H9 (cell line): ENCODE measurements around the gene TSEN15. TPM values are rescaled to one million over a fixed set of nuclear protein-coding genes. Genes with fewer than 3 reads are reported as not detected.

Experiments
- DNase-seq: peaks from one replicate; pipeline ENCODE4 v3.0.0-alpha.2; 2017
- H2AFZ ChIP-seq: one replicate; pipeline ENCODE4 v1.6.1; 2013; ENCODE audit warnings: mild to moderate bottlenecking, low read length, control low read depth, moderate library complexity
- H2AK5ac ChIP-seq: 2 replicates; pipeline ENCODE4 v1.6.1; 2013; ENCODE audit warnings: low read length, control low read depth, mixed read lengths; ENCODE audit not compliant: insufficient read length
- H2BK120ac ChIP-seq: one replicate; pipeline ENCODE4 v1.6.1; 2013; ENCODE audit warnings: low read depth, mild to moderate bottlenecking, low read length, control low read depth, inconsistent platforms; ENCODE audit not compliant: poor library complexity, severe bottlenecking
- H2BK12ac ChIP-seq: 2 replicates; pipeline ENCODE4 v1.6.1; 2013; ENCODE audit warnings: low read length, control low read depth, mixed read lengths, low read depth; ENCODE audit not compliant: insufficient read length
- H2BK15ac ChIP-seq: 2 replicates; pipeline ENCODE4 v1.6.1; 2013; ENCODE audit warnings: low read depth, low read length, control low read depth
- H2BK20ac ChIP-seq: one replicate; pipeline ENCODE4 v1.6.1; 2013; ENCODE audit warnings: low read depth, mild to moderate bottlenecking, low read length, control low read depth, inconsistent platforms; ENCODE audit not compliant: poor library complexity, severe bottlenecking
- H2BK5ac ChIP-seq: 2 replicates; pipeline ENCODE4 v1.6.1; 2013; ENCODE audit warnings: low read length, control low read depth, mixed read lengths; ENCODE audit not compliant: insufficient read length
- H3K14ac ChIP-seq: 2 replicates; pipeline ENCODE4 v1.6.1; 2013; ENCODE audit warnings: low read length, control low read depth; ENCODE audit not compliant: insufficient read depth
- H3K18ac ChIP-seq: 2 replicates; pipeline ENCODE4 v1.6.1; 2013; ENCODE audit warnings: low read depth, mild to moderate bottlenecking, mixed read lengths, low read length, control low read depth; ENCODE audit not compliant: insufficient read length
- H3K23ac ChIP-seq: 2 replicates; pipeline ENCODE4 v1.6.1; 2013; ENCODE audit warnings: low read length, control low read depth, mixed read lengths, low read depth; ENCODE audit not compliant: insufficient read length
- H3K23me2 ChIP-seq: 2 replicates; pipeline ENCODE4 v1.6.1; 2013; ENCODE audit warnings: low read depth, mild to moderate bottlenecking, mixed read lengths, low read length, control low read depth; ENCODE audit not compliant: insufficient read length, poor library complexity, severe bottlenecking
- H3K27ac ChIP-seq: 2 replicates; pipeline ENCODE4 v1.5.1; 2013; ENCODE audit warnings: low read length, control low read depth, mixed read lengths, low read depth; ENCODE audit not compliant: insufficient read length
- H3K27me3 ChIP-seq: 2 replicates; pipeline ENCODE4 v1.6.1; 2013; ENCODE audit warnings: low read length, control low read depth, inconsistent platforms; ENCODE audit not compliant: insufficient read depth
- H3K4ac ChIP-seq: 2 replicates; pipeline ENCODE4 v1.6.1; 2013; ENCODE audit warnings: low read depth, mild to moderate bottlenecking, control low read depth, inconsistent platforms, low read length, moderate library complexity
- H3K4me1 ChIP-seq: 2 replicates; pipeline ENCODE4 v1.6.1; 2013; ENCODE audit warnings: low read length, control low read depth, inconsistent platforms; ENCODE audit not compliant: insufficient read depth
- H3K4me2 ChIP-seq: 2 replicates; pipeline ENCODE4 v1.6.1; 2013; ENCODE audit warnings: low read length, control low read depth, mixed read lengths; ENCODE audit not compliant: insufficient read length, insufficient read depth
- H3K56ac ChIP-seq: 2 replicates; pipeline ENCODE4 v1.6.1; 2013; ENCODE audit warnings: low read depth, mild to moderate bottlenecking, mixed read lengths, low read length, control low read depth; ENCODE audit not compliant: insufficient read length
- H3K79me1 ChIP-seq: 2 replicates; pipeline ENCODE4 v1.6.1; 2013; ENCODE audit warnings: low read depth, mild to moderate bottlenecking, moderate library complexity, low read length, control low read depth, inconsistent platforms; ENCODE audit not compliant: insufficient read depth, poor library complexity, severe bottlenecking
- H3K79me2 ChIP-seq: 2 replicates; pipeline ENCODE4 v1.6.1; 2013; ENCODE audit warnings: low read length, control low read depth, inconsistent platforms; ENCODE audit not compliant: insufficient read depth
- H3K9ac ChIP-seq: 2 replicates; pipeline ENCODE4 v1.6.1; 2013; ENCODE audit warnings: low read length, control low read depth, mixed read lengths; ENCODE audit not compliant: insufficient read length; ENCODE audit errors: extremely low read depth
- H3K9me3 ChIP-seq: one replicate; pipeline ENCODE4 v1.6.1; 2013; ENCODE audit warnings: low read depth, low read length, inconsistent platforms; ENCODE audit not compliant: control insufficient read depth
- H3T11ph ChIP-seq: one replicate; pipeline ENCODE4 v1.6.1; 2013; ENCODE audit warnings: mild to moderate bottlenecking, low read length, control low read depth, inconsistent platforms
- H4K20me1 ChIP-seq: one replicate; pipeline ENCODE4 v1.6.1; 2013; ENCODE audit not compliant: control insufficient read depth, insufficient read length, insufficient read depth
- H4K5ac ChIP-seq: 2 replicates; pipeline ENCODE4 v1.6.1; 2013; ENCODE audit warnings: low read depth, mild to moderate bottlenecking, mixed read lengths, low read length, control low read depth; ENCODE audit not compliant: insufficient read length
- H4K8ac ChIP-seq: replicated peaks from 2 replicates; pipeline ENCODE4 v1.6.1; 2013; ENCODE audit warnings: low read length, control low read depth, mixed read lengths, low read depth; ENCODE audit not compliant: insufficient read length
- H4K91ac ChIP-seq: 2 replicates; pipeline ENCODE4 v1.6.1; 2013; ENCODE audit warnings: low read depth, mild to moderate bottlenecking, moderate library complexity, mixed read lengths, low read length, control low read depth; ENCODE audit not compliant: insufficient read length
- H3K27ac Mint-ChIP-seq, 3 experiments: 2 replicates in 2 of 3; 3 replicates in 1 of 3; pipeline ENCODE4 v1.8.0; 2020 to 2021; ENCODE audit warnings: mixed read lengths in 3 of 3, mild to moderate bottlenecking in 1 of 3, moderate library complexity in 1 of 3
- H3K27me3 Mint-ChIP-seq: 2 replicates; pipeline ENCODE4 v1.8.0; 2021; ENCODE audit warnings: low read depth, mild to moderate bottlenecking, moderate library complexity, mixed read lengths
- H3K36me3 Mint-ChIP-seq, 3 experiments: 2 replicates in 2 of 3; 3 replicates in 1 of 3; pipeline ENCODE4 v1.8.0; 2020 to 2021; ENCODE audit warnings: low read depth in 3 of 3, mixed read lengths in 3 of 3; ENCODE audit not compliant: insufficient read depth in 1 of 3
- H3K4me1 Mint-ChIP-seq, 2 experiments: 2 replicates each; pipeline ENCODE4 v1.8.0; 2020; ENCODE audit warnings: mixed read lengths in 2 of 2
- H3K4me3 Mint-ChIP-seq, 2 experiments: 2 replicates in 1 of 2; 3 replicates in 1 of 2; pipeline ENCODE4 v1.8.0; 2020 to 2021; ENCODE audit warnings: mild to moderate bottlenecking in 2 of 2, mixed read lengths in 2 of 2, moderate library complexity in 1 of 2
- H3K9me3 Mint-ChIP-seq, 2 experiments: 2 replicates in 1 of 2; 3 replicates in 1 of 2; pipeline ENCODE4 v1.8.0; 2020; ENCODE audit warnings: mild to moderate bottlenecking in 2 of 2, mixed read lengths in 2 of 2, moderate library complexity in 1 of 2
- CTCF ChIP-seq: fragments of 200-600 bp; sonication (generic); conservative IDR thresholded peaks from 3 replicates; pipeline ENCODE4 v1.8.0; 2021; ENCODE audit warnings: antibody characterized with exemption, mild to moderate bottlenecking
- WGBS: extraction: QIAGEN DNeasy Blood & Tissue Kit; methylation state at CpG from one replicate; pipeline ENCODE4 v1.1.7; 2013; ENCODE audit warnings: missing lambda C conversion rate, low lambda C conversion rate, mixed read lengths; ENCODE audit not compliant: insufficient read length; ENCODE audit errors: extremely low coverage; 5-methylcytosine and 5-hydroxymethylcytosine counted together
- total RNA-seq: library from RNA; stranded (reverse); gene quantifications from 2 replicates; pipeline ENCODE4 v1.2.1, GENCODE V29; 2021

TSEN15 gene
- total RNA-seq, 1 experiment from 2014 or later, result 21.9 TPM

DNA sequence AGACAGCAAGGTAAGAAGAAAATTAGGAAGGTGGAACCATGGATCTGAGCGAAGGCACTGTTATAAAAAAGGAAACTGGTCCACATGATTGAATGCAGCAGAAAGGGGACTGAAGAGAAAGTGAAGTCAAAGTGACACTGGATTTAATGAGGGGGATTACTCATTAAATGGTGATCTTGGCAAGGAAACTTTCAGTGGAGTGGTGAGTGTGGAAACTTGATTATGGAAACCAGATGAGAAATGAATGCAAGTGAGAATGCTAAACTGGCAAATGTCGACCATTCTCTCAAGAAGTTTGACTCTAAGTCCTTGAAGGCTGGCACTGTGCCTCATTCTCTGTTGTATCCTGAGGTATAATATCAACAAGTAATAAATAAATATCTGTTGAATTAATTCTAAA is 37.3 kb upstream of the TSEN15 start:
- H3K27ac Mint-ChIP-seq, result no peak overlapping the region
- H3K4me1 Mint-ChIP-seq, result peaks cover 14% of the 10 kb centered on the region in 2 experiments
- Histone ChIP-seq H2BK5ac (no peak overlapping the region), H4K20me1 (no peaks in the 10 kb centered on the region), H3K23me2 (no peaks in the 10 kb centered on the region), H3K79me1 (no peaks in the 10 kb centered on the region), H2BK20ac (no peak overlapping the region), H2AFZ (no peak overlapping the region), H4K91ac (no peak overlapping the region), H2BK15ac (no peak overlapping the region), H3K9ac (no peak overlapping the region), H3K56ac (no peak overlapping the region), H3K27ac (no peak overlapping the region), H3K23ac (no peak overlapping the region), H4K8ac (no peak overlapping the region), H3K4me1 (no peaks in the 10 kb centered on the region), H3K14ac (no peak overlapping the region), H3K18ac (no peak overlapping the region), H3T11ph (no peak overlapping the region), H3K27me3 (no peaks in the 10 kb centered on the region), H3K79me2 (no peaks in the 10 kb centered on the region), H3K4me2 (no peak overlapping the region), H2AK5ac (no peak overlapping the region), H2BK120ac (no peak overlapping the region), H3K9me3 (no peaks in the 10 kb centered on the region), H3K4ac (no peak overlapping the region), H4K5ac (no peak overlapping the region), H2BK12ac (no peak overlapping the region)
- no CpG with 5 or more reads among the region's 2 CpGs for WGBS
- peaks cover 0 to 5% of the 10 kb centered on the region in 2 experiments; a peak in 3 of 5 replicates for H3K9me3 Mint-ChIP-seq
- DNase-seq, result no peak
- TF ChIP-seq CTCF, result no peak
- H3K36me3 Mint-ChIP-seq, result peaks cover 3 to 8% (median 4%) of the 10 kb centered on the region in 3 experiments; a peak in 2 of 7 replicates
- no peak overlapping the region for H3K4me3 Mint-ChIP-seq
- peaks cover 14% of the 10 kb centered on the region for H3K27me3 Mint-ChIP-seq
